GM12878 (cell line): ENCODE data around the gene ADGRF1. TPM values are rescaled to one million over a fixed set of nuclear protein-coding genes. Genes with fewer than 3 reads are reported as not detected.

Source experiments
- ATAC-seq: fragments of 200-7000 bp; cut with Tn5 transposase; 3 replicates; pipeline ENCODE4 v1.9.1; 2020; ENCODE audit warnings: mild to moderate bottlenecking, moderate library complexity
- BruUV-seq: library from RNA; stranded (reverse); fragments of 400-500 nt; replicated peaks from 2 replicates; lab custom pipeline; 2021; lab: Mats Ljungman, UMichigan
- CTCF ChIA-PET: fragments of 300-600 bp; sonication (Branson Sonifier 250); formaldehyde crosslinking; extraction: SDS; loops from one replicate; lab custom pipeline; 2021; ENCODE audit warnings: inconsistent platforms; lab: Yijun Ruan, JAX
- POLR2A ChIA-PET: fragments of 350-600 bp; formaldehyde crosslinking; extraction: SDS; loops from one replicate; lab custom pipeline; 2021; ENCODE audit warnings: inconsistent platforms; lab: Charles Lee
- RAD21 ChIA-PET: fragments of 300-600 bp; sonication (Branson Sonifier 250); formaldehyde crosslinking; loops from one replicate; lab custom pipeline; 2023; ENCODE audit warnings: antibody characterized with exemption; ENCODE audit not compliant: unreplicated experiment; lab: Charles Lee
- SMC1A ChIA-PET: fragments of 300-600 bp; sonication (Branson Sonifier 250); formaldehyde crosslinking; loops from one replicate; lab custom pipeline; 2023; ENCODE audit not compliant: unreplicated experiment, uncharacterized antibody; lab: Charles Lee
- DNase-seq: peaks from one replicate; pipeline ENCODE4 v3.0.0-alpha.2; 2011; ENCODE audit warnings: low read depth, low spot score
- FAIRE-seq: peaks from 3 replicates; lab custom pipeline; 2011; peaks lifted over from hg19 to GRCh38; lab: Jason Lieb, UNC
- H2AFZ ChIP-seq: 2 replicates; pipeline ENCODE4 v1.6.0; 2011; ENCODE audit warnings: low read depth, low read length, control low read depth; ENCODE audit not compliant: control insufficient read depth
- H3K27ac ChIP-seq: 2 replicates; pipeline ENCODE4 v1.5.1; 2011; ENCODE audit warnings: control low read depth; ENCODE audit not compliant: control insufficient read depth, insufficient read depth
- H3K27me3 ChIP-seq, 2 experiments: replicated peaks in 1 of 2; 2 replicates each; pipeline versions ENCODE4 v1.6.0 to v1.6.1; 2011; ENCODE audit warnings: low read length in 1 of 2; ENCODE audit not compliant: control insufficient read depth in 2 of 2, insufficient read depth in 2 of 2
- H3K36me3 ChIP-seq, 2 experiments: 2 replicates each; pipeline ENCODE4 v1.5.1; 2011; ENCODE audit warnings: low read length in 1 of 2; ENCODE audit not compliant: control insufficient read depth in 2 of 2, insufficient read depth in 2 of 2
- H3K4me1 ChIP-seq: 2 replicates; pipeline ENCODE4 v1.6.1; 2011; ENCODE audit warnings: mild to moderate bottlenecking, low read length, moderate library complexity, mixed read lengths; ENCODE audit not compliant: control insufficient read depth, insufficient read depth
- H3K4me2 ChIP-seq: 2 replicates; pipeline ENCODE4 v1.6.0; 2011; ENCODE audit warnings: control low read depth; ENCODE audit not compliant: control insufficient read depth, insufficient read depth
- H3K4me3 ChIP-seq: fragments of 200-600 bp; sonication (generic); 2 replicates; pipeline ENCODE4 v1.5.1; 2016
- H3K79me2 ChIP-seq: 2 replicates; pipeline ENCODE4 v1.6.0; 2011; ENCODE audit warnings: low read length; ENCODE audit not compliant: control insufficient read depth, insufficient read depth
- H3K9ac ChIP-seq: 2 replicates; pipeline ENCODE4 v1.8.0; 2011; ENCODE audit warnings: low read length, control low read depth, mixed read lengths; ENCODE audit not compliant: control insufficient read depth, insufficient read depth
- H3K9me3 ChIP-seq: replicated peaks from 3 replicates; pipeline ENCODE4 v1.5.1; 2011; ENCODE audit warnings: mild to moderate bottlenecking, low read length; ENCODE audit not compliant: control insufficient read depth, insufficient read depth
- H4K20me1 ChIP-seq: 2 replicates; pipeline ENCODE4 v1.6.0; 2011; ENCODE audit not compliant: control insufficient read depth, insufficient read depth
- ASH2L ChIP-seq: fragments of 300-600, 200-600 bp; sonication (generic); IDR thresholded peaks from 2 replicates; pipeline ENCODE4 v1.6.1; 2017; ENCODE audit warnings: low read depth, mild to moderate bottlenecking, borderline replicate concordance
- CHD1 ChIP-seq: IDR thresholded peaks from 2 replicates; pipeline ENCODE4 v1.6.1; 2012; ENCODE audit warnings: low read depth, low read length, improper control_type of control experiment
- MEF2B ChIP-seq: fragments of 450-650 bp; IDR thresholded peaks from 2 replicates; pipeline ENCODE4 v1.6.1; 2018; ENCODE audit warnings: mild to moderate bottlenecking, moderate library complexity; ENCODE audit not compliant: partially characterized antibody, poor library complexity, severe bottlenecking
- MTA3 ChIP-seq: IDR thresholded peaks from 2 replicates; pipeline ENCODE4 v1.6.1; 2012; ENCODE audit warnings: low read length, inconsistent platforms, borderline replicate concordance
- NFXL1 ChIP-seq: fragments of 450-650 bp; IDR thresholded peaks from 2 replicates; pipeline ENCODE4 v1.6.1; 2017; ENCODE audit warnings: antibody characterized with exemption, mild to moderate bottlenecking, borderline replicate concordance
- NR2F1 ChIP-seq: fragments of 450-650 bp; conservative IDR thresholded peaks from 2 replicates; pipeline ENCODE4 v1.6.1; 2017; ENCODE audit warnings: mild to moderate bottlenecking
- POLR2AphosphoS5 ChIP-seq: IDR thresholded peaks from 2 replicates; pipeline ENCODE4 v1.6.1; 2011; ENCODE audit warnings: mild to moderate bottlenecking, low read length, inconsistent platforms
- POU2F2 ChIP-seq: IDR thresholded peaks from 3 replicates; pipeline ENCODE4 v1.6.1; 2011; ENCODE audit warnings: low read depth, mild to moderate bottlenecking, low read length, borderline replicate concordance
- REST ChIP-seq: IDR thresholded peaks from 2 replicates; pipeline ENCODE4 v1.6.1; 2012; ENCODE audit warnings: mild to moderate bottlenecking, low read depth, low read length
- TARDBP ChIP-seq: IDR thresholded peaks from 2 replicates; pipeline ENCODE4 v1.6.1; 2016; ENCODE audit warnings: borderline replicate concordance
- TCF3 ChIP-seq: IDR thresholded peaks from 2 replicates; pipeline ENCODE4 v1.6.1; 2012; ENCODE audit warnings: low read depth, mild to moderate bottlenecking, low read length, borderline replicate concordance; ENCODE audit not compliant: insufficient read depth
- YBX1 ChIP-seq: fragments of 450-650 bp; IDR thresholded peaks from 2 replicates; pipeline ENCODE4 v1.6.1; 2016; ENCODE audit warnings: antibody characterized with exemption
- in situ Hi-C: fragments of 300-500 bp; cut with MboI; formaldehyde crosslinking; loops from 9 replicates; pipeline ENCODE4 v1.14.3; 2018; ENCODE audit warnings: mixed read lengths
- intact Hi-C: fragments of 100-400 bp; cut with micrococcal nuclease; formaldehyde crosslinking; loops from one replicate; pipeline ENCODE4 v1.14.2; 2022; ENCODE audit not compliant: unreplicated experiment
- polyA plus RNA-seq, 11 experiments: library from polyadenylated mRNA; depleted of rRNA in 4 of 11; unstranded in 6 of 11; stranded (reverse) in 5 of 11; fragments of >200 nt; fragmentation: Nextera tagmentation in 4 of 11; fragmentation: Illumina TruSeq in 1 of 11; extraction: Ambion mirVana in 4 of 11; extraction: Trizol in 1 of 11; gene quantifications; 1 replicate in 1 of 11; 2 replicates in 10 of 11; pipeline versions ENCODE4 v1.2.1 to v1.2.3, GENCODE V29; 2011 to 2016; ENCODE audit warnings: inconsistent platforms in 2 of 11, missing spikeins in 2 of 11, low read depth in 1 of 11
- total RNA-seq, 4 experiments: library from RNA; depleted of rRNA in 3 of 4; stranded (reverse); fragments of >200 nt in 3 of 4; fragmentation: Illumina TruSeq in 1 of 4; extraction: Trizol in 1 of 4; gene quantifications; 2 replicates each; pipeline versions ENCODE4 v1.2.1 to v1.2.3, GENCODE V29; 2013 to 2021

The ADGRF1 gene
- total and polyA plus RNA-seq, 10 of the 15 experiments (the other 5 are each of a cell fraction or from before 2014, with no cell fraction given), result 0.05 TPM; not detected in 9

DNA sequence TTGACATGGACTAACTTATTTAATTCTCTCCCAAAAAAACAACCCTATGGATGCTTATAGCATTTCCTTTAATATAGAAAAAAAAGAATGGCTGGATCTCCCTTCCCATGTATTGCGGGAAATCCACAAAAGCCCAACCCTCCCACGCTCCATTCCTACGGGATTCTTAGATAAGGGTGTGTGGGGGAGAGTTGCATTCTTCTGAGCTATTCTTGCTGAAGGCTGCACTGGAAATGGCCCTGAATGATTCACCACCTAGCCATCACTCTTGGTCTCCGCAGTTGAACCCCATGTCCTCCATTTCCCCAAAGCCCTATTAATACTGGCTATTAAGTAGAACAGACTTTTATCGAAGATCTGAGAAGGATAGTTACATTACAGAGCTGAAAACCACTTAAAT, 78.5 kb downstream of the ADGRF1 start (continued):
- TF ChIP-seq REST (no peak), TARDBP (no peak), MTA3 (no peak), TCF3 (no peak), POLR2AphosphoS5 (no peak), YBX1 (no peak)

GRCh38 chr6:46963039-46963438, 79.1 kb downstream of the ADGRF1 start:
- no TSS peak for BruUV-seq
- ATAC-seq (no peak), DNase-seq (no peak), FAIRE-seq (no peak)
- no peaks in the 10 kb centered on the region for H4K20me1 ChIP-seq
- no peaks in the 10 kb centered on the region for H3K9me3 ChIP-seq
- RAD21 ChIA-PET, result no interaction called here
- POLR2A ChIA-PET, result no interaction called here
- H3K4me1 ChIP-seq, result no peaks in the 10 kb centered on the region
- intact Hi-C loops, result no loop called here
- no peak overlapping the region for H3K4me3 ChIP-seq
- CTCF ChIA-PET, result no interaction called here
- no peaks in the 10 kb centered on the region for H3K79me2 ChIP-seq
- H2AFZ ChIP-seq, result no peak overlapping the region
- H3K9ac ChIP-seq, result no peak overlapping the region
- no peak overlapping the region for H3K27ac ChIP-seq
- no peak overlapping the region for H3K4me2 ChIP-seq
- H3K27me3 ChIP-seq, result no peaks in the 10 kb centered on the region
- TF ChIP-seq NR2F1 (no peak), NFXL1 (no peak), ASH2L (no peak), POU2F2 (no peak), MEF2B (no peak), CHD1 (no peak)
- TF ChIP-seq, all 136 proteins: peak for 0
- in situ Hi-C loops, result no loop called here
- SMC1A ChIA-PET, result interaction anchor here (1.5 kb wide), 1 partner anchor 15 kb away, joined by 3 read pairs; no protein-coding TSS in a partner anchor
- no peaks in the 10 kb centered on the region for H3K36me3 ChIP-seq
